ENCODE data around the gene PRR5. TPM values are rescaled to one million over a fixed set of nuclear protein-coding genes. Genes with fewer than 3 reads are reported as not detected.

PRR5 gene
- total and polyA plus RNA-seq, 2 experiments from 2014 or later, result 15.3 to 31.4 TPM

DNA sequence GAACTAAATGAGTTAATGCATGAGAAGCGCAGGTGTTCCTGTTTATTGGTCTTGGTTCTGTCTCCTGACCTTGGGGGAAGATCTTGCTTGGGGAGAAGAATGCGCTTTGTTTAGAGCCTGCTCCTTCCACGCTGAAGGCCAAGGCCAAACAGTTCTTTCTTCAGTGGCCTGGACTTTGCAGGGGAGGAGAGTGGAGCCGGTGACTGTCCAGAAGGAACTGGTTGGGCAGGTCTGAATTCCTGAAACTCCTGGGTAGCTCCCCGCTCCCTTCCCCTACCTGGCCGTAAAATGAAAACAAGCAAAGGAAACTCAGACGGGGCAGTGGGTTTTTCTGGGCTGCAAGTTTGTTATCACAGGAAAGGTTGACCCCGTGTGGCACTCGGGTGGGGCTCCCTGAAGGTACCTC, 54.0 kb downstream of the PRR5 start:
- H3K27me3 ChIP-seq (ENCODE audit: insufficient read depth), result no peaks in the 10 kb centered on the region
- ATAC-seq, result peak; percentile 48
- H3K36me3 ChIP-seq (ENCODE audit: insufficient read depth), result no peaks in the 10 kb centered on the region
- Mint-ChIP-seq H3K36me3 (ENCODE audit: low read depth) (peaks cover 34% of the 10 kb centered on the region), H3K4me3 (peak overlapping the region; percentile 56), H3K4me1 (peaks cover 48% of the 10 kb centered on the region), H3K27me3 (ENCODE audit: insufficient read depth, low read depth, poor library complexity) (peaks cover 25% of the 10 kb centered on the region), H3K27ac (peak overlapping the region; percentile 78), H3K9me3 (peaks cover 7% of the 10 kb centered on the region; the same call in 2 of the 3 replicates)
- no peak overlapping the region for H2AFZ ChIP-seq
- H3K4me3 ChIP-seq, result peak overlapping the region; percentile 44
- no peaks in the 10 kb centered on the region for H3K9me2 ChIP-seq (ENCODE audit: insufficient read depth)
- DNase-seq (ENCODE audit: low spot score), result peak; percentile 78
- H3K4me2 ChIP-seq, result peak overlapping the region; percentile 81
- 0 out of 2 replicates have a peak, but pooled peaks cover 7% of the 10 kb centered on the region for H3F3A ChIP-seq (replicated peaks; ENCODE audit: low read depth)
- peaks cover 27% of the 10 kb centered on the region for H3K4me1 ChIP-seq (ENCODE audit: insufficient read depth)
- no peak for TF ChIP-seq ZNF331 (CRISPR knock-in tag; IDR thresholded peaks at IDR 0.05; ENCODE audit: low read depth)
- TF ChIP-seq, protein P1, sequence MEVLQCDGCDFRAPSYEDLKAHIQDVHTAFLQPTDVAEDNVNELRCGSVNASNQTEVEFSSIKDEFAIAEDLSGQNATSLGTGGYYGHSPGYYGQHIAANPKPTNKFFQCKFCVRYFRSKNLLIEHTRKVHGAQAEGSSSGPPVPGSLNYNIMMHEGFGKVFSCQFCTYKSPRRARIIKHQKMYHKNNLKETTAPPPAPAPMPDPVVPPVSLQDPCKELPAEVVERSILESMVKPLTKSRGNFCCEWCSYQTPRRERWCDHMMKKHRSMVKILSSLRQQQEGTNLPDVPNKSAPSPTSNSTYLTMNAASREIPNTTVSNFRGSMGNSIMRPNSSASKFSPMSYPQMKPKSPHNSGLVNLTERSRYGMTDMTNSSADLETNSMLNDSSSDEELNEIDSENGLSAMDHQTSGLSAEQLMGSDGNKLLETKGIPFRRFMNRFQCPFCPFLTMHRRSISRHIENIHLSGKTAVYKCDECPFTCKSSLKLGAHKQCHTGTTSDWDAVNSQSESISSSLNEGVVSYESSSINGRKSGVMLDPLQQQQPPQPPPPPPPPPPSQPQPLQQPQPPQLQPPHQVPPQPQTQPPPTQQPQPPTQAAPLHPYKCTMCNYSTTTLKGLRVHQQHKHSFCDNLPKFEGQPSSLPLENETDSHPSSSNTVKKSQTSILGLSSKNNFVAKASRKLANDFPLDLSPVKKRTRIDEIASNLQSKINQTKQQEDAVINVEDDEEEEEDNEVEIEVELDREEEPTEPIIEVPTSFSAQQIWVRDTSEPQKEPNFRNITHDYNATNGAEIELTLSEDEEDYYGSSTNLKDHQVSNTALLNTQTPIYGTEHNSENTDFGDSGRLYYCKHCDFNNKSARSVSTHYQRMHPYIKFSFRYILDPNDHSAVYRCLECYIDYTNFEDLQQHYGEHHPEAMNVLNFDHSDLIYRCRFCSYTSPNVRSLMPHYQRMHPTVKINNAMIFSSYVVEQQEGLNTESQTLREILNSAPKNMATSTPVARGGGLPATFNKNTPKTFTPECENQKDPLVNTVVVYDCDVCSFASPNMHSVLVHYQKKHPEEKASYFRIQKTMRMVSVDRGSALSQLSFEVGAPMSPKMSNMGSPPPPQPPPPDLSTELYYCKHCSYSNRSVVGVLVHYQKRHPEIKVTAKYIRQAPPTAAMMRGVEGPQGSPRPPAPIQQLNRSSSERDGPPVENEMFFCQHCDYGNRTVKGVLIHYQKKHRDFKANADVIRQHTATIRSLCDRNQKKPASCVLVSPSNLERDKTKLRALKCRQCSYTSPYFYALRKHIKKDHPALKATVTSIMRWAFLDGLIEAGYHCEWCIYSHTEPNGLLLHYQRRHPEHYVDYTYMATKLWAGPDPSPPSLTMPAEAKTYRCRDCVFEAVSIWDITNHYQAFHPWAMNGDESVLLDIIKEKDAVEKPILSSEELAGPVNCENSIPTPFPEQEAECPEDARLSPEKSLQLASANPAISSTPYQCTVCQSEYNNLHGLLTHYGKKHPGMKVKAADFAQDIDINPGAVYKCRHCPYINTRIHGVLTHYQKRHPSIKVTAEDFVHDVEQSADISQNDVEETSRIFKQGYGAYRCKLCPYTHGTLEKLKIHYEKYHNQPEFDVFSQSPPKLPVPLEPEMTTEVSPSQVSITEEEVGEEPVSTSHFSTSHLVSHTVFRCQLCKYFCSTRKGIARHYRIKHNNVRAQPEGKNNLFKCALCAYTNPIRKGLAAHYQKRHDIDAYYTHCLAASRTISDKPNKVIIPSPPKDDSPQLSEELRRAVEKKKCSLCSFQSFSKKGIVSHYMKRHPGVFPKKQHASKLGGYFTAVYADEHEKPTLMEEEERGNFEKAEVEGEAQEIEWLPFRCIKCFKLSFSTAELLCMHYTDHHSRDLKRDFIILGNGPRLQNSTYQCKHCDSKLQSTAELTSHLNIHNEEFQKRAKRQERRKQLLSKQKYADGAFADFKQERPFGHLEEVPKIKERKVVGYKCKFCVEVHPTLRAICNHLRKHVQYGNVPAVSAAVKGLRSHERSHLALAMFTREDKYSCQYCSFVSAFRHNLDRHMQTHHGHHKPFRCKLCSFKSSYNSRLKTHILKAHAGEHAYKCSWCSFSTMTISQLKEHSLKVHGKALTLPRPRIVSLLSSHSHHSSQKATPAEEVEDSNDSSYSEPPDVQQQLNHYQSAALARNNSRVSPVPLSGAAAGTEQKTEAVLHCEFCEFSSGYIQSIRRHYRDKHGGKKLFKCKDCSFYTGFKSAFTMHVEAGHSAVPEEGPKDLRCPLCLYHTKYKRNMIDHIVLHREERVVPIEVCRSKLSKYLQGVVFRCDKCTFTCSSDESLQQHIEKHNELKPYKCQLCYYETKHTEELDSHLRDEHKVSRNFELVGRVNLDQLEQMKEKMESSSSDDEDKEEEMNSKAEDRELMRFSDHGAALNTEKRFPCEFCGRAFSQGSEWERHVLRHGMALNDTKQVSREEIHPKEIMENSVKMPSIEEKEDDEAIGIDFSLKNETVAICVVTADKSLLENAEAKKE (CRISPR knock-in tag; IDR thresholded peaks at IDR 0.05), result peak; percentile 67; the same call in 1 of the 2 replicates
- peaks cover 82% of the 10 kb centered on the region for H3K79me2 ChIP-seq (replicated peaks; ENCODE audit: insufficient read depth)
- peak overlapping the region; percentile 87 for H3K27ac ChIP-seq (ENCODE audit: low read depth)
- H4K20me1 ChIP-seq (replicated peaks; ENCODE audit: insufficient read depth), result peaks cover 12% of the 10 kb centered on the region

GRCh38 chr22:44758344-44758973, 56.5 kb downstream of the PRR5 start:
- H3K4me1 Mint-ChIP-seq, result peaks cover 50% of the 10 kb centered on the region
- no peaks in the 10 kb centered on the region for H3K36me3 ChIP-seq (ENCODE audit: insufficient read depth)
- peaks cover 51% of the 10 kb centered on the region for H3K36me3 Mint-ChIP-seq (ENCODE audit: low read depth)
- DNase-seq (ENCODE audit: low spot score) (no peak), ATAC-seq (no peak)
- H3K27ac Mint-ChIP-seq, result no peak overlapping the region; the same call in 1 of the 2 replicates
- peaks cover 24% of the 10 kb centered on the region for H3K4me1 ChIP-seq (ENCODE audit: insufficient read depth)
- H3F3A ChIP-seq (replicated peaks; ENCODE audit: low read depth), result 0 out of 2 replicates have a peak, but pooled peaks cover 4% of the 10 kb centered on the region
- H3K27me3 ChIP-seq (ENCODE audit: insufficient read depth), result no peaks in the 10 kb centered on the region
- H3K9me2 ChIP-seq (ENCODE audit: insufficient read depth), result no peaks in the 10 kb centered on the region
- no peak overlapping the region for H3K27ac ChIP-seq (ENCODE audit: low read depth)
- peaks cover 98% of the 10 kb centered on the region for H3K79me2 ChIP-seq (replicated peaks; ENCODE audit: insufficient read depth)
- no peak overlapping the region for H3K4me3 Mint-ChIP-seq
- no peak overlapping the region for H2AFZ ChIP-seq
- peaks cover 16% of the 10 kb centered on the region for H3K27me3 Mint-ChIP-seq (ENCODE audit: insufficient read depth, low read depth, poor library complexity)
- TF ChIP-seq EZH2phosphoT487 (IDR thresholded peaks at IDR 0.05; ENCODE audit: unreplicated experiment), result no peak
- TF ChIP-seq POLR2AphosphoS5 (IDR thresholded peaks at IDR 0.05; ENCODE audit: low read depth), result no peak
- no peak overlapping the region for H3K4me3 ChIP-seq
- no peak overlapping the region for H3K4me2 ChIP-seq
- peaks cover 14% of the 10 kb centered on the region for H3K9me3 Mint-ChIP-seq
- H4K20me1 ChIP-seq (replicated peaks; ENCODE audit: insufficient read depth), result peaks cover 14% of the 10 kb centered on the region

Data from GM23338 (cell line).